Colonic mucosa (tissue), 4 donors: ENCODE measurements around the gene ROR2. TPM values are rescaled to one million over a fixed set of nuclear protein-coding genes. Genes with fewer than 3 reads are reported as not detected.

ENCODE experiments used
- DNase-seq: peaks from one replicate; pipeline ENCODE4 v3.0.0-alpha.2; 2020
- H3K27ac ChIP-seq: fragments of 200-600 bp; one replicate; pipeline ENCODE4 v1.8.0; 2021
- H3K27me3 ChIP-seq: fragments of 200-600 bp; one replicate; pipeline ENCODE4 v1.8.0; 2021
- H3K36me3 ChIP-seq: fragments of 200-600 bp; one replicate; pipeline ENCODE4 v1.8.0; 2021
- H3K4me1 ChIP-seq: fragments of 200-600 bp; one replicate; pipeline ENCODE4 v1.8.0; 2021; ENCODE audit warnings: mild to moderate bottlenecking
- H3K4me3 ChIP-seq: fragments of 200-600 bp; one replicate; pipeline ENCODE4 v1.8.0; 2021
- H3K9ac ChIP-seq, 2 donors: one replicate each; pipeline ENCODE4 v1.7.0; 2013; ENCODE audit warnings: control low read depth in 2 of 2, low read depth in 2 of 2, low read length in 2 of 2
- H3K9me3 ChIP-seq: fragments of 200-600 bp; one replicate; pipeline ENCODE4 v1.8.0; 2021
- CTCF ChIP-seq: fragments of 200-600 bp; IDR thresholded peaks from one replicate; pipeline ENCODE4 v1.8.0; 2022; ENCODE audit warnings: antibody characterized with exemption, mild to moderate bottlenecking
- intact Hi-C: fragments of 100-400 bp; cut with DNase I; formaldehyde crosslinking; loops from one replicate; pipeline ENCODE4 v1.14.1; 2022
- total RNA-seq, 2 donors: library from RNA; stranded (reverse); fragmentation: NEBNext Ultra II Directional in 1 of 2; extraction: Animal tissue kit (Norgen Biotek cat#: 25700) in 1 of 2; gene quantifications; one replicate each; pipeline ENCODE4 v1.2.1, GENCODE V29; 2021
- donor health status: healthy.
- donor health status: DM: no; HTN: no; CAD: no.
- donor health status: DM: no; HTN: no; CAD: no.

Gene ROR2
- total RNA-seq, 2 donors from 2014 or later: 1.7 to 9.1 TPM

DNA sequence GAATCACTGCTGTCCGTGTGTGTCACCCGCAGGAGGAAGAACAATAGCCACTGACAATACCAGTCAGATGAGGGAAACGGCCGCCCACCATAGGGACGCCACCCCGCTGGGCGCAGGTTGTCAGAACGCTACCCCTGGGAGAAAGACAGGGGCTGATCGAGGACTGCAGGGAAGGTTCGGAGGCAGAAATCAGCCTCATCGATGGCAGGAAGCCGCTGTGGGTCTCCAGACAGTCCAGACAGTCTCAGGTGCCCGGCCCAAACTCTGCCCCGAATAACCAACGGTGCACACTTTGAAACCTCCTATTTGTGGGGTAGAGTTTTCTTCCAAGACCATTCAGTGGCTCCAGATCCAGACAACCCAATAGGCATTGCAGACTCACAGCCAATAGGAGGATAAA lies 181.5 kb downstream of the ROR2 start:
- DNase-seq: no peak
- no peaks in the 10 kb centered on the region for H3K9me3 ChIP-seq
- intact Hi-C loops: no loop called here

GRCh38 chr9:91766315-91767069 lies 183.5 kb downstream of the ROR2 start:
- intact Hi-C loops: no loop called here
- no peak for TF ChIP-seq CTCF
- no peak overlapping the region for H3K27ac ChIP-seq
- H3K36me3 ChIP-seq: no peaks in the 10 kb centered on the region
- no peaks in the 10 kb centered on the region for H3K4me1 ChIP-seq
- no peaks in the 10 kb centered on the region for H3K27me3 ChIP-seq
- no peak overlapping the region for H3K4me3 ChIP-seq
- no peak overlapping the region for H3K9ac ChIP-seq
- no peak for DNase-seq
- H3K9me3 ChIP-seq: no peaks in the 10 kb centered on the region

More for the DNA sequence above, 181.5 kb downstream of the ROR2 start:
- TF ChIP-seq CTCF: no peak
- Histone ChIP-seq H3K27me3 (no peaks in the 10 kb centered on the region), H3K36me3 (no peaks in the 10 kb centered on the region), H3K9ac (no peak overlapping the region), H3K4me1 (no peaks in the 10 kb centered on the region), H3K4me3 (no peak overlapping the region), H3K27ac (no peak overlapping the region)

DNA sequence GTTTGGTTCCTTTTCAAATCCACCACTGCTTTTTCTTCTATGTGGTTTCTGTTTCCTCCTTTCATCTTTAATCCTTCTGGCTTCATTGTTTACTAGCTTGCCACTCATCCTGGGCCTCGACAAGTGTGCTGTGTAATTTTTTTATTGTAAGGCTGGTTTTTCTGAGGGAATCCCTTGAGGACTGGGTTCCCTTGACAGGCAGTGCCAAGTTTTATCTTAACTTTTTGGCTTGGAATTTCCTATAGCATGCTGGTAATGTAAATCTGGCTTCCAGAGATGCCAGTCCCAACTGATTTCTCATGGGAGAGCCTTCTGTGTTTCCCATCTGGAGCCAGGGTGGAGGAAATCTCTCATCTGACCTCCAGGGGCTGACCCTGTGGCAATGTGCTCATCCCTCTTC lies 184.7 kb downstream of the ROR2 start:
- DNase-seq: no peak
- TF ChIP-seq CTCF: no peak
- intact Hi-C loops: no loop called here
- no peak overlapping the region for H3K9ac ChIP-seq
- no peaks in the 10 kb centered on the region for H3K36me3 ChIP-seq
- H3K27me3 ChIP-seq: no peaks in the 10 kb centered on the region
- no peaks in the 10 kb centered on the region for H3K4me1 ChIP-seq
- no peak overlapping the region for H3K4me3 ChIP-seq
- H3K9me3 ChIP-seq: no peaks in the 10 kb centered on the region
- no peak overlapping the region for H3K27ac ChIP-seq

GRCh38 chr9:91764661-91765060 lies 185.4 kb downstream of the ROR2 start:
- Histone ChIP-seq H3K27me3 (no peaks in the 10 kb centered on the region), H3K4me3 (no peak overlapping the region), H3K27ac (no peak overlapping the region), H3K9ac (no peak overlapping the region), H3K36me3 (no peaks in the 10 kb centered on the region), H3K4me1 (no peaks in the 10 kb centered on the region), H3K9me3 (no peaks in the 10 kb centered on the region)
- no peak for TF ChIP-seq CTCF
- intact Hi-C loops: no loop called here
- no peak for DNase-seq

DNA sequence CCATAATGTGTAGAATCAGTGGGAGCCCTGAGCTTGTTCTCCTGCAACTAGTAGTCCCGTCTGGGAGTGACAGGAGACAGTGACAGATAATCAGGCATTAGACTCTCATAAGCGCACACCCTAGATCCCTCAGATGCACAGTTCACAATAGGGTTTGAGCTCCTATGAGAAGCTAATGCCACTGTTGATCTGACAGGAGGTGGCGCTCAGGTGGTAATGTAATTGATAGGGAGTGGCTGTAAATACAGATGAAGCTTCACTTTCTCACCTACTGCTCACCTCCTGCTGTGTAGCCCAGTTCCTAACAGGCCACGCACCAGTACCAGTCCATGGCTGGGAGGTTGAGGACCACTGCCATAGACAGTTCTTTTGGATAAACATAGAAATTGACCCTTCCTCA lies 188.7 kb downstream of the ROR2 start:
- Histone ChIP-seq H3K4me1 (no peaks in the 10 kb centered on the region), H3K9ac (no peak overlapping the region), H3K4me3 (no peak overlapping the region), H3K27ac (peak overlapping the region; percentile 20), H3K9me3 (no peaks in the 10 kb centered on the region), H3K27me3 (no peaks in the 10 kb centered on the region), H3K36me3 (no peaks in the 10 kb centered on the region)
- intact Hi-C loops: no loop called here
- no peak for TF ChIP-seq CTCF
- DNase-seq: peak; percentile 37
